ENCODE data around the gene HLCS.

The HLCS gene

GRCh38 chr21:36735724-36736320, 230.6 kb downstream of the HLCS start:
- no peak for DNase-seq

DNA sequence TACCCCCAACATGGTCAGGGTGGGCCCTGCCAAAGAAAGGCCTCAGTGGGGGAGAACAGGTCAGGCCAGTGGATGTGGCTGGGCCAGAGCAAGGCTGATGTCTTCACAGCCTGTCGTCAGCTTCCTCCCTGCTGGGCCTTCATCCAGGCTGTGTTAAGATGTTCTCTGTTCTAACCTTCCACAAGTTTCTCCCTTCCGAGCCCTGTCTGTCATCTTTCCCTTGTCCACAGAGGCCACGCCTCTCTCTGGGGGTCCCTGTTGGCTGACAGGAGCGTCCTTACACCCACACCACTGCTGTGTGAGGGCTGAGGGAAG, 231.3 kb downstream of the HLCS start:
- no peak for DNase-seq

- DNase-seq = no peak
Observed at GRCh38 chr21:36734367-36735200, 231.9 kb downstream of the HLCS start.

DNA sequence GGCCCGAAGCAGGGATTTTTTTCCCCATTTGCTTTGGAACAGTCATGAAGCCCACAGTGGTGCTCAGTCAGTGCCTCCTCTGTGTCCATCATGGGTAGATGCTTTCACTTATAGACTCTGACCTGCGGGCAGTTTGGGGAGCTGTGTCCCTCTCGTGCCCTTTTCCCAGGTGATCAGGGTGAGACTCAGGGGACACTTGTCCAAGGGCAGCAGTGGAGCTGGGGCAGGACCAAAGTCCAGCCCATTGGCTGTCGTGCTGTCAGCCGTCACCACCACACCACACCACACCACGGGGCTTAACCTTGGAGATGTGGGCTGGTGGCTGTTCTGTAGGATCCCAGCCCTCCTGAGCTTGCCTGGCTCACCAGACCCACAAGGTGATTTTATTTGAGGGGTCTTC, 232.6 kb downstream of the HLCS start:
- DNase-seq = no peak

GRCh38 chr21:36732761-36733160, 233.7 kb downstream of the HLCS start:
- no peak for DNase-seq

- DNase-seq = no peak
Observed at GRCh38 chr21:36732217-36732616, 234.3 kb downstream of the HLCS start.

GRCh38 chr21:36730291-36731281, 235.9 kb downstream of the HLCS start:
- no peak for DNase-seq

DNA sequence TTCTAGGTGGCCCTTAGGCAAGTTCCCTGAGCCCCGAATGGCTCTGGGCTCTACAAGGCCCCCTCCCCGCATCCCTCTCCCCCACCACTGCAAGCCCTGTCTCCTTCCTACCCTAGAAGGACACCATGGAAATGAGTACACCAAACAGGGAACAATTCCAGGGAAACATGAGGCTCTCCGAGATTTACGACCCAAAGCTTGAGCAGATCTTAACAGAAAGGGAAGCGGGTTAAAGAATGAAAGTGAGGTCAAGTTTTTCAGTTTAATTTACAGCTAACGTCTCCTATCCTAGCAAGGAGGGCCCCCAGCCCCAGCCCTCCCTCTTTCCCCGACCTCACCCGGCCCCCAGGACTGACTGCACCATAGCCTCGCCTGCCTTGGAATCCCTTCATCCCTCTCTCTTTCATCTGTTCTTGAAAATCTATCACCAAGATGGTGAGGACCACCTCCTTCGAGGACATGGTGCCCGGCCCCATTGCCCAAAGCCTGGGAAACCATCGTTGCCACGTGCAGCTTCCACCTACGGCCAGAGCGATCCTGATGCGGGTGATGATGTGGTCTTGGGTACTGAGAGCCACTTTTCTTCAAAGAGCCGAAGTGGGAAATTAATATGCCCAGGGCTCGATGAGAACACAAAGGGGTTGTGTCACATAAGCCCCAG, 237.0 kb downstream of the HLCS start:
- DNase-seq = no peak

- no peak for DNase-seq
Observed at GRCh38 chr21:36728371-36729111, 237.9 kb downstream of the HLCS start.

DNA sequence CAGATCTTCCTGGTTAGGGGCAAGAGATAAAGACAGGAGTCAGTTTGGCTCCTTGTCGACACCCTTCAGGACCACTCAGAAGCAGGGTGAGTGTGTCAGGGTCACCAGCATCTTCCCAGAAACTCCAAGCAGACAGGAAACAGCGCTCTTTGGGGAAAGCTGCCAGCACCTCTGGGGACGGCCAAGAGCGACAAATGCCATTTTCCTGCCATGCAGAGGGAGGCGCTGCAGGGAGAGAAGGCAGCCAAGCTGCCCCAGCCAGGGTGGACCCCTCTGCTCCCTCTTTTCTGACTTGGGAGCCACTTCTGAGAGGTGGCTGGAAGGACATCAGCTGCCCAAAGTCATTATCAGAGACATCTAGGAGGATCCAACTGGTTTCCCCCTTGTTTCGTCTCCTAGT, 238.6 kb downstream of the HLCS start:
- no peak for DNase-seq

GRCh38 chr21:36725793-36726386, 240.6 kb downstream of the HLCS start:
- DNase-seq = no peak

- no peak for DNase-seq
Observed at GRCh38 chr21:36724660-36725059, 241.8 kb downstream of the HLCS start.

- no peak for DNase-seq
Observed at GRCh38 chr21:36723371-36723881, 243.0 kb downstream of the HLCS start.

DNA sequence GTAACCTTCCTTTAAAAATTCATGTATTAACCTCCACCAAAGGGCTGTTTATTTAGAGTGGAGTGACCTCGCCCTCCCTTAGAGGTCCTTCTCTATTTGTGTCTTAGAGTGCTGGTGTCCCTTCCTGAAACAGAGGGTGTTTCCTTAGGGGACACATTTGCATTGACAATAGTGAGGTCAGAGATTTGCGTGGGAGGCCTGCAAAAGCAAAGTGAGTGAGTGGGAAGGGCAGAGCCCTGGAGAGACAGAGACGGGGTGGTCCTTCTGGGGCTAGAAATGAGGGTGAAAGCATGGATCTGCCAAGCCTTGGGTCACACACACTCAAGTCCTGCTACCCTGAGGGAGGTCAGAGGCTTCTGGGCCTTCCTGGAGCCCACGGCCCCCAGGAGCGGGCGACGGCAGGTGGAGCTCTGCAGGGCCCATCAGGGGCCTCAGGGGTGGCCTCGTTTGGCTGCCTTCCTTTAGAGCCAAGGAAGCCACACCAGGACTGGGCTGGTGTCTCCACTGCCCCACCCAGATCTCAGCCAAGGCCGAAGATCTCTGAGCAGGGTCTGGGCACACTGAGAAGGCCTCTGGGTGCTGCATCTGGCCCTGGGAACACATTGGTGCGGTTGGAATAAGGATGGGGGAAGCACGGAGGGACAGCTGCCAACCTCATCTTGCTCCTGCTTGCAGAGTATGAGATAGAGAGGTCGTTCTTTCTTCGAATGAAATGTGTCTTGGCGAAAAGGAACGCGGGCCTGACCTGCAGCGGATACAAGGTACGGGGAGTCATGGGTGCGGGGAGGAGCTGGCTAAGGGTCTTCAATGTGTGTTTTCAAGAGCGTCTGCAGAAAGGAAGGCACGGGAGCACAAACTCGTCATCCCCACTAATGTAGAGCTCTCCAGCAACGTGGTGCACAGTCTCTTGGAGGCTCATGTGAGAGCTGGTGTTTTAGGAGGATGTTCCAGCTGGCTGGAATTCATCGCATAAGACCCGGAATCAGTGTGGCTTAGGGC, 243.8 kb downstream of the HLCS start:
- DNase-seq = no peak

- DNase-seq = no peak
Observed at GRCh38 chr21:36721817-36722216, 244.7 kb downstream of the HLCS start.

GRCh38 chr21:36719614-36720013, 246.9 kb downstream of the HLCS start:
- DNase-seq = no peak

- no peak for DNase-seq
Observed at GRCh38 chr21:36718951-36719501, 247.4 kb downstream of the HLCS start.

- DNase-seq = no peak
Observed at GRCh38 chr21:36717976-36718375, 248.5 kb downstream of the HLCS start.

DNA sequence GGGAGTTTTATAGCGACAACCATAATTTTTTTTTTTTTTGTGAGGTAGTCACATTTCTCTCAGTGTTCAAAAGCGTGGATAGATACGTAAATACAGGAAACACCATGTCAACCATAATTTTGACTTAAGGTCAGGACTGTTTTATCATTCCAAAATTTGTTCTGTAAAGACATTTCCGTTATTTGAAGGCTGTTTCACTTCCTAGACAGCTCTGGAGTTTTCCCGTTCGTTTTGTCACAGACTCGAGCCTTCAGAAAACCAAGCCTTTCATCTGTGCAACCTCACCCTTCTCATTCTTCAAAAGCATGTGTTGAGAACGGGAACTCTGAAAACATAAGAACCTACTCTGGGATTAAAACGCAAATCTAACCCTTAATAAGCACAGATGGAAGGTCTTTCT, 249.6 kb downstream of the HLCS start:
- DNase-seq = no peak

- no peak for DNase-seq
Observed at GRCh38 chr21:36716387-36716786, 250.1 kb downstream of the HLCS start.
